ENCODE measurements around the gene TLE5. TPM values are rescaled to one million over a fixed set of nuclear protein-coding genes. Genes with fewer than 3 reads are reported as not detected.
A peak's percentile ranks its signal among the peaks of the same experiment; 100 is the strongest.

TLE5 gene
- total and polyA plus RNA-seq, 9 of the 15 experiments (the other 6 are each of a cell fraction or from before 2014, with no cell fraction given), result 2.0 to 347 (median 235) TPM

- no peak for TF ChIP-seq CUX1 (CRISPR knock-in tag; IDR thresholded peaks at IDR 0.05)
- TF ChIP-seq, protein P1, sequence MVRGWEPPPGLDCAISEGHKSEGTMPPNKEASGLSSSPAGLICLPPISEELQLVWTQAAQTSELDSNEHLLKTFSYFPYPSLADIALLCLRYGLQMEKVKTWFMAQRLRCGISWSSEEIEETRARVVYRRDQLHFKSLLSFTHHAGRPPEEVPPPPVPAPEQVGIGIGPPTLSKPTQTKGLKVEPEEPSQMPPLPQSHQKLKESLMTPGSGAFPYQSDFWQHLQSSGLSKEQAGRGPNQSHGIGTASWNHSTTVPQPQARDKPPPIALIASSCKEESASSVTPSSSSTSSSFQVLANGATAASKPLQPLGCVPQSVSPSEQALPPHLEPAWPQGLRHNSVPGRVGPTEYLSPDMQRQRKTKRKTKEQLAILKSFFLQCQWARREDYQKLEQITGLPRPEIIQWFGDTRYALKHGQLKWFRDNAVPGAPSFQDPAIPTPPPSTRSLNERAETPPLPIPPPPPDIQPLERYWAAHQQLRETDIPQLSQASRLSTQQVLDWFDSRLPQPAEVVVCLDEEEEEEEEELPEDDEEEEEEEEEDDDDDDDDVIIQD (CRISPR knock-in tag; IDR thresholded peaks at IDR 0.05), result no peak
- TF ChIP-seq, protein P2, sequence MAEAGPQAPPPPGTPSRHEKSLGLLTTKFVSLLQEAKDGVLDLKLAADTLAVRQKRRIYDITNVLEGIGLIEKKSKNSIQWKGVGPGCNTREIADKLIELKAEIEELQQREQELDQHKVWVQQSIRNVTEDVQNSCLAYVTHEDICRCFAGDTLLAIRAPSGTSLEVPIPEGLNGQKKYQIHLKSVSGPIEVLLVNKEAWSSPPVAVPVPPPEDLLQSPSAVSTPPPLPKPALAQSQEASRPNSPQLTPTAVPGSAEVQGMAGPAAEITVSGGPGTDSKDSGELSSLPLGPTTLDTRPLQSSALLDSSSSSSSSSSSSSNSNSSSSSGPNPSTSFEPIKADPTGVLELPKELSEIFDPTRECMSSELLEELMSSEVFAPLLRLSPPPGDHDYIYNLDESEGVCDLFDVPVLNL (CRISPR knock-in tag; IDR thresholded peaks at IDR 0.05; ENCODE audit: low read depth), result no peak
- peak; percentile 75; the same call in 1 of the 2 replicates for TF ChIP-seq ZNF766 (CRISPR knock-in tag; conservative IDR thresholded peaks at IDR 0.05)
- TF ChIP-seq RBFOX2 (IDR thresholded peaks at IDR 0.05; ENCODE audit: low read depth, low read length), result peak; percentile 55
- TF ChIP-seq CCNT2 (IDR thresholded peaks at IDR 0.05; ENCODE audit: borderline replicate concordance, extremely low read depth, insufficient read length, low read depth, low read length), result peak; percentile 45
- TF ChIP-seq ARID3A (IDR thresholded peaks at IDR 0.05; ENCODE audit: borderline replicate concordance, low read depth, low read length), result no peak
- TF ChIP-seq HDAC1 (IDR thresholded peaks at IDR 0.05), result no peak
- no peak for TF ChIP-seq CC2D1A (IDR thresholded peaks at IDR 0.05)
Measured at GRCh38 chr19:3062165-3063105, at the start of gene TLE5 (continued).

Measured in K562 (cell line).